ENCODE data around the gene IGF2. TPM values are rescaled to one million over a fixed set of nuclear protein-coding genes. Genes with fewer than 3 reads are reported as not detected.

Gene IGF2
- total RNA-seq, 1 experiment from 2014 or later = 1.5 TPM

DNA sequence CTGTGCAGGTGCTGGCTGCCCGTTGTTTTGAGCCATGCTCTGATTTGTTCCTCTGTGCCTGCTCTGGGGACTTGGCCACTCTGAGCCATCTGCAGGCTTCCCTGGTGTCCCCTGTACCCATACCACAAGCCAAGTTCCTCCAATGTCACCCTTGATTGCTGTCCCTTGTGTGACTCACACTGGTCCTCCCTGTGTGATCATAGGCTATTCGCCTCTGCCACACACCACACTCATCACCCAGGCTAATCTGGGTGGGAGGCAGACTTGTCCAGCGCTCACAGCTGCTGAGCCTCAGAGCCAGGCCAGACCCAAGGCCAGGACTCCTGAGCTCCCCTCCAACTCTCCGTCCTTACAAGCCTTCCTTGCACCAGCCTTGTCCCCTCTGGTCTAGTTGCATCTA, 31.7 kb downstream of the IGF2 start:
- no peak for TF ChIP-seq CBFB (CRISPR knock-in tag; IDR thresholded peaks at IDR 0.05; ENCODE audit: low read depth)
- TF ChIP-seq JUN (CRISPR knock-in tag; IDR thresholded peaks at IDR 0.05) = no peak
- TF ChIP-seq, protein P1, sequence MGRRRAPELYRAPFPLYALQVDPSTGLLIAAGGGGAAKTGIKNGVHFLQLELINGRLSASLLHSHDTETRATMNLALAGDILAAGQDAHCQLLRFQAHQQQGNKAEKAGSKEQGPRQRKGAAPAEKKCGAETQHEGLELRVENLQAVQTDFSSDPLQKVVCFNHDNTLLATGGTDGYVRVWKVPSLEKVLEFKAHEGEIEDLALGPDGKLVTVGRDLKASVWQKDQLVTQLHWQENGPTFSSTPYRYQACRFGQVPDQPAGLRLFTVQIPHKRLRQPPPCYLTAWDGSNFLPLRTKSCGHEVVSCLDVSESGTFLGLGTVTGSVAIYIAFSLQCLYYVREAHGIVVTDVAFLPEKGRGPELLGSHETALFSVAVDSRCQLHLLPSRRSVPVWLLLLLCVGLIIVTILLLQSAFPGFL (CRISPR knock-in tag; IDR thresholded peaks at IDR 0.05; ENCODE audit: borderline replicate concordance) = no peak
- TF ChIP-seq NR3C1 (CRISPR knock-in tag; conservative IDR thresholded peaks at IDR 0.05; ENCODE audit: low read depth) = no peak
- TF ChIP-seq ZNF121 (CRISPR knock-in tag; IDR thresholded peaks at IDR 0.05) = no peak
- no peak for TF ChIP-seq IRF2 (CRISPR knock-in tag; IDR thresholded peaks at IDR 0.05; ENCODE audit: borderline replicate concordance, low read depth)
- no peak for TF ChIP-seq ESRRA (CRISPR knock-in tag; IDR thresholded peaks at IDR 0.05; ENCODE audit: borderline replicate concordance)
- TF ChIP-seq, protein P2, sequence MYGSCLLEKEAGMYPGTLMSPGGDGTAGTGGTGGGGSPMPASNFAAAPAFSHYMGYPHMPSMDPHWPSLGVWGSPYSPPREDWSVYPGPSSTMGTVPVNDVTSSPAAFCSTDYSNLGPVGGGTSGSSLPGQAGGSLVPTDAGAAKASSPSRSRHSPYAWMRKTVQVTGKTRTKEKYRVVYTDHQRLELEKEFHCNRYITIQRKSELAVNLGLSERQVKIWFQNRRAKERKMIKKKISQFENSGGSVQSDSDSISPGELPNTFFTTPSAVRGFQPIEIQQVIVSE (CRISPR knock-in tag; IDR thresholded peaks at IDR 0.05; ENCODE audit: borderline replicate concordance) = no peak
- TF ChIP-seq, protein P3, sequence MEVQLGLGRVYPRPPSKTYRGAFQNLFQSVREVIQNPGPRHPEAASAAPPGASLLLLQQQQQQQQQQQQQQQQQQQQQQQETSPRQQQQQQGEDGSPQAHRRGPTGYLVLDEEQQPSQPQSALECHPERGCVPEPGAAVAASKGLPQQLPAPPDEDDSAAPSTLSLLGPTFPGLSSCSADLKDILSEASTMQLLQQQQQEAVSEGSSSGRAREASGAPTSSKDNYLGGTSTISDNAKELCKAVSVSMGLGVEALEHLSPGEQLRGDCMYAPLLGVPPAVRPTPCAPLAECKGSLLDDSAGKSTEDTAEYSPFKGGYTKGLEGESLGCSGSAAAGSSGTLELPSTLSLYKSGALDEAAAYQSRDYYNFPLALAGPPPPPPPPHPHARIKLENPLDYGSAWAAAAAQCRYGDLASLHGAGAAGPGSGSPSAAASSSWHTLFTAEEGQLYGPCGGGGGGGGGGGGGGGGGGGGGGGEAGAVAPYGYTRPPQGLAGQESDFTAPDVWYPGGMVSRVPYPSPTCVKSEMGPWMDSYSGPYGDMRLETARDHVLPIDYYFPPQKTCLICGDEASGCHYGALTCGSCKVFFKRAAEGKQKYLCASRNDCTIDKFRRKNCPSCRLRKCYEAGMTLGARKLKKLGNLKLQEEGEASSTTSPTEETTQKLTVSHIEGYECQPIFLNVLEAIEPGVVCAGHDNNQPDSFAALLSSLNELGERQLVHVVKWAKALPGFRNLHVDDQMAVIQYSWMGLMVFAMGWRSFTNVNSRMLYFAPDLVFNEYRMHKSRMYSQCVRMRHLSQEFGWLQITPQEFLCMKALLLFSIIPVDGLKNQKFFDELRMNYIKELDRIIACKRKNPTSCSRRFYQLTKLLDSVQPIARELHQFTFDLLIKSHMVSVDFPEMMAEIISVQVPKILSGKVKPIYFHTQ (CRISPR knock-in tag; IDR thresholded peaks at IDR 0.05) = no peak
- TF ChIP-seq, protein P4, sequence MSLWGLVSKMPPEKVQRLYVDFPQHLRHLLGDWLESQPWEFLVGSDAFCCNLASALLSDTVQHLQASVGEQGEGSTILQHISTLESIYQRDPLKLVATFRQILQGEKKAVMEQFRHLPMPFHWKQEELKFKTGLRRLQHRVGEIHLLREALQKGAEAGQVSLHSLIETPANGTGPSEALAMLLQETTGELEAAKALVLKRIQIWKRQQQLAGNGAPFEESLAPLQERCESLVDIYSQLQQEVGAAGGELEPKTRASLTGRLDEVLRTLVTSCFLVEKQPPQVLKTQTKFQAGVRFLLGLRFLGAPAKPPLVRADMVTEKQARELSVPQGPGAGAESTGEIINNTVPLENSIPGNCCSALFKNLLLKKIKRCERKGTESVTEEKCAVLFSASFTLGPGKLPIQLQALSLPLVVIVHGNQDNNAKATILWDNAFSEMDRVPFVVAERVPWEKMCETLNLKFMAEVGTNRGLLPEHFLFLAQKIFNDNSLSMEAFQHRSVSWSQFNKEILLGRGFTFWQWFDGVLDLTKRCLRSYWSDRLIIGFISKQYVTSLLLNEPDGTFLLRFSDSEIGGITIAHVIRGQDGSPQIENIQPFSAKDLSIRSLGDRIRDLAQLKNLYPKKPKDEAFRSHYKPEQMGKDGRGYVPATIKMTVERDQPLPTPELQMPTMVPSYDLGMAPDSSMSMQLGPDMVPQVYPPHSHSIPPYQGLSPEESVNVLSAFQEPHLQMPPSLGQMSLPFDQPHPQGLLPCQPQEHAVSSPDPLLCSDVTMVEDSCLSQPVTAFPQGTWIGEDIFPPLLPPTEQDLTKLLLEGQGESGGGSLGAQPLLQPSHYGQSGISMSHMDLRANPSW (CRISPR knock-in tag; conservative IDR thresholded peaks at IDR 0.05; ENCODE audit: low read depth) = no peak
- no peak for TF ChIP-seq ZNF317 (CRISPR knock-in tag; IDR thresholded peaks at IDR 0.05; ENCODE audit: borderline replicate concordance, low read depth)
- TF ChIP-seq, protein P5, sequence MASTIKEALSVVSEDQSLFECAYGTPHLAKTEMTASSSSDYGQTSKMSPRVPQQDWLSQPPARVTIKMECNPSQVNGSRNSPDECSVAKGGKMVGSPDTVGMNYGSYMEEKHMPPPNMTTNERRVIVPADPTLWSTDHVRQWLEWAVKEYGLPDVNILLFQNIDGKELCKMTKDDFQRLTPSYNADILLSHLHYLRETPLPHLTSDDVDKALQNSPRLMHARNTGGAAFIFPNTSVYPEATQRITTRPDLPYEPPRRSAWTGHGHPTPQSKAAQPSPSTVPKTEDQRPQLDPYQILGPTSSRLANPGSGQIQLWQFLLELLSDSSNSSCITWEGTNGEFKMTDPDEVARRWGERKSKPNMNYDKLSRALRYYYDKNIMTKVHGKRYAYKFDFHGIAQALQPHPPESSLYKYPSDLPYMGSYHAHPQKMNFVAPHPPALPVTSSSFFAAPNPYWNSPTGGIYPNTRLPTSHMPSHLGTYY (CRISPR knock-in tag; IDR thresholded peaks at IDR 0.05) = no peak
- DNase-seq (ENCODE audit: low spot score) (no peak), ATAC-seq (no peak)
- Mint-ChIP-seq H3K36me3 (no peaks in the 10 kb centered on the region), H3K27me3 (ENCODE audit: low read depth) (peaks cover 9% of the 10 kb centered on the region), H3K4me3 (no peak overlapping the region), H3K27ac (no peak overlapping the region), H3K4me1 (peaks cover 3% of the 10 kb centered on the region; the same call in 1 of the 2 replicates), H3K9me3 (no peaks in the 10 kb centered on the region)
- ChIA-PET POLR2A (no interaction called here), CTCF (interaction anchor here (1.0 kb wide), 1 partner anchor 45 kb away, joined by 3 read pairs; no protein-coding TSS in a partner anchor)

DNA sequence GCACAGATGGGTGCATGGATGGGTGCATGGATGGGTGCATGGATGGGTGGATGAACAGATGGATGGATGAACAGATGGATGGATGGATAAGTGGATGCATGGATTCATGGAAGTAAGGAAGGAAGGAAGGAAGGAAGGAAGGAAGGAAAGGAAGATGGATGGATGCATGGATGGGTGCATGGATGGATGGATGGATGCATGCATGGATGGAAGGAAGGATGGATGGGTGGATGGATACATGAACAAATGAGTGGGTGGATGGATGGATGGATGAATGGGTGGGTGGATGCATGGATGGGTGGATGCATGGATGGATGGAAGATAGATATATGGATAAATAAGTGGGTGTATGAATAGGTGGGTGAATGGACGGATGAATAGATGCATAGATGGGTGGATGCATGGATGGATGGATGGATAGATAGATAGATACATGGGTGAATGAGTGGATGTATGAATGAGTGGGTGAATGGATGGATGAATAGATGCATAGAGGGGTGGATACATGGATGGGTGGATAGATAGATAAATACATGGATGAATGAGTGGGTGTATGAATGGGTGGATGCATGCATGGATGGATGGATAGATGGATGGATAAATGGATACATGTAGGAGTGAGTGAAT, 32.5 kb downstream of the IGF2 start:
- ATAC-seq (no peak), DNase-seq (ENCODE audit: low spot score) (no peak)
- H3K4me1 Mint-ChIP-seq = peaks cover 3% of the 10 kb centered on the region; the same call in 1 of the 2 replicates
- peaks cover 4% of the 10 kb centered on the region; the same call in 1 of the 2 replicates for H3K9me3 Mint-ChIP-seq
- CTCF ChIA-PET = no interaction called here
- no peaks in the 10 kb centered on the region for H3K36me3 Mint-ChIP-seq
- no peak overlapping the region for H3K4me3 Mint-ChIP-seq
- POLR2A ChIA-PET = no interaction called here
- peaks cover 9% of the 10 kb centered on the region for H3K27me3 Mint-ChIP-seq (ENCODE audit: low read depth)
- H3K27ac Mint-ChIP-seq = no peak overlapping the region
- TF ChIP-seq ZNF263 (CRISPR knock-in tag; IDR thresholded peaks at IDR 0.05; ENCODE audit: low read depth) (no peak), SMAD3 (CRISPR knock-in tag; IDR thresholded peaks at IDR 0.05; ENCODE audit: borderline replicate concordance) (no peak), ZNF232 (CRISPR knock-in tag; IDR thresholded peaks at IDR 0.05) (no peak)
- TF ChIP-seq, protein P6, sequence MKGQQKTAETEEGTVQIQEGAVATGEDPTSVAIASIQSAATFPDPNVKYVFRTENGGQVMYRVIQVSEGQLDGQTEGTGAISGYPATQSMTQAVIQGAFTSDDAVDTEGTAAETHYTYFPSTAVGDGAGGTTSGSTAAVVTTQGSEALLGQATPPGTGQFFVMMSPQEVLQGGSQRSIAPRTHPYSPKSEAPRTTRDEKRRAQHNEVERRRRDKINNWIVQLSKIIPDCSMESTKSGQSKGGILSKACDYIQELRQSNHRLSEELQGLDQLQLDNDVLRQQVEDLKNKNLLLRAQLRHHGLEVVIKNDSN (CRISPR knock-in tag; IDR thresholded peaks at IDR 0.05) = no peak
- TF ChIP-seq, protein P7, sequence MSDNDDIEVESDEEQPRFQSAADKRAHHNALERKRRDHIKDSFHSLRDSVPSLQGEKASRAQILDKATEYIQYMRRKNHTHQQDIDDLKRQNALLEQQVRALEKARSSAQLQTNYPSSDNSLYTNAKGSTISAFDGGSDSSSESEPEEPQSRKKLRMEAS (CRISPR knock-in tag; IDR thresholded peaks at IDR 0.05) = no peak
- TF ChIP-seq, protein P8, sequence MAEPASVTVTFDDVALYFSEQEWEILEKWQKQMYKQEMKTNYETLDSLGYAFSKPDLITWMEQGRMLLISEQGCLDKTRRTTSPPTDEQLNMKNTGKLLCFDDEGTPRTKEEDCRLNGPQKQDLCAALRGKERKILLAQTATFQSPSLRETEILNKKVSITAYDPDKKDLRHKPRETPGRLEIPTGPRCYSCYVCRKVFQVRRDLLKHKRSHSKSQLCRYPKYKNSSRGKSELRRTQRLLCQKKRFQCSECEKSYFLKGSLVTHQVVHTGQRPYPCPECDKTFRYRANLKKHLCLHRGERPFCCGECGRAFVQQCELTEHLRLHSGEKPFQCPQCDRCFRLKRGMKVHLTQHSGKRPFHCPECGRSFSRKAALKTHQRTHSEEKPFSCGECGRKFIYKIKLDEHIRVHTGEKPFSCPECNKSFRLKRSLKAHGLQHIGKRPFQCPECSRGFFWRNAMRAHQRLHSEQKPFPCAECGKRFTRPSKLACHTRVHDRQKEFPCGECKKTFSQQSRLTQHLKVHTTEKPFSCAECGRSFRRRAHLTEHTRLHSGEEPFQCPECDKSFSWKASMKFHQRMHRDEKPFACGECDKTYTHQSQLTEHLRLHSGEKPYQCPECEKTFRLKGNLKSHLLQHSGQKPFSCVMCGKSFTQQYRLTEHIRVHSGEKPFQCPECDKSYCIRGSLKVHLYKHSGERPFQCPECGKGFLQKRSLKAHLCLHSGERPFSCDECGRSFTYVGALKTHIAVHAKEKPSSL (CRISPR knock-in tag; conservative IDR thresholded peaks at IDR 0.05) = no peak
- TF ChIP-seq, protein P9, sequence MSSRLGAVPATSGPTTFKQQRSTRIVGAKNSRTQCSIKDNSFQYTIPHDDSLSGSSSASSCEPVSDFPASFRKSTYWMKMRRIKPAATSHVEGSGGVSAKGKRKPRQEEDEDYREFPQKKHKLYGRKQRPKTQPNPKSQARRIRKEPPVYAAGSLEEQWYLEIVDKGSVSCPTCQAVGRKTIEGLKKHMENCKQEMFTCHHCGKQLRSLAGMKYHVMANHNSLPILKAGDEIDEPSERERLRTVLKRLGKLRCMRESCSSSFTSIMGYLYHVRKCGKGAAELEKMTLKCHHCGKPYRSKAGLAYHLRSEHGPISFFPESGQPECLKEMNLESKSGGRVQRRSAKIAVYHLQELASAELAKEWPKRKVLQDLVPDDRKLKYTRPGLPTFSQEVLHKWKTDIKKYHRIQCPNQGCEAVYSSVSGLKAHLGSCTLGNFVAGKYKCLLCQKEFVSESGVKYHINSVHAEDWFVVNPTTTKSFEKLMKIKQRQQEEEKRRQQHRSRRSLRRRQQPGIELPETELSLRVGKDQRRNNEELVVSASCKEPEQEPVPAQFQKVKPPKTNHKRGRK (CRISPR knock-in tag; IDR thresholded peaks at IDR 0.05; ENCODE audit: borderline replicate concordance) = no peak
